HG03521 (cell line): Measurements from ENCODE around the gene OAS2.
"Not testable (repeated sequence)": the region's sequence is repeated elsewhere in the genome, so short reads cannot be mapped to it uniquely, and the experiment has no call there.

ENCODE experiments used
- ATAC-seq: cut with Tn5 transposase; IDR thresholded peaks from one replicate; pipeline ENCODE4 v1.9.1; 2021; ENCODE audit warnings: mild to moderate bottlenecking, moderate library complexity; ENCODE audit not compliant: unreplicated experiment

Gene OAS2

GRCh38 chr12:112947761-112948160, 30.6 kb upstream of the OAS2 start:
- ATAC-seq, result no peak

- no peak for ATAC-seq
Measured at GRCh38 chr12:112948806-112949205, 29.5 kb upstream of the OAS2 start.

GRCh38 chr12:112950701-112951100, 27.6 kb upstream of the OAS2 start:
- no peak for ATAC-seq

GRCh38 chr12:112957125-112957524, 21.2 kb upstream of the OAS2 start:
- not testable (repeated sequence) for ATAC-seq

- no peak for ATAC-seq
Measured at GRCh38 chr12:112961074-112961473, 17.2 kb upstream of the OAS2 start.

- no peak for ATAC-seq
Measured at GRCh38 chr12:112961536-112961935, 16.8 kb upstream of the OAS2 start.

GRCh38 chr12:112962561-112962960, 15.8 kb upstream of the OAS2 start:
- no peak for ATAC-seq

GRCh38 chr12:112963227-112963861, 15.0 kb upstream of the OAS2 start:
- ATAC-seq, result no peak

GRCh38 chr12:112964067-112964670, 14.2 kb upstream of the OAS2 start:
- no peak for ATAC-seq

GRCh38 chr12:112964915-112965314, 13.4 kb upstream of the OAS2 start:
- ATAC-seq, result no peak

- ATAC-seq, result no peak
Measured at GRCh38 chr12:112965643-112966042, 12.7 kb upstream of the OAS2 start.

GRCh38 chr12:112967306-112967705, 11.0 kb upstream of the OAS2 start:
- ATAC-seq, result no peak

- ATAC-seq, result no peak
Measured at GRCh38 chr12:112967858-112968257, 10.5 kb upstream of the OAS2 start.

GRCh38 chr12:112969547-112970306, 8.6 kb upstream of the OAS2 start:
- ATAC-seq, result no peak

GRCh38 chr12:112970391-112970790, 7.9 kb upstream of the OAS2 start:
- no peak for ATAC-seq

GRCh38 chr12:112971248-112971647, 7.1 kb upstream of the OAS2 start:
- no peak for ATAC-seq

- no peak for ATAC-seq
Measured at GRCh38 chr12:112973011-112973735, 5.1 kb upstream of the OAS2 start.

- ATAC-seq, result no peak
Measured at GRCh38 chr12:112973818-112974231, 4.5 kb upstream of the OAS2 start.

GRCh38 chr12:112974904-112975303, 3.4 kb upstream of the OAS2 start:
- no peak for ATAC-seq

GRCh38 chr12:112977139-112977538, 1.2 kb upstream of the OAS2 start:
- no peak for ATAC-seq

GRCh38 chr12:112977641-112978040, 678 bp upstream of the OAS2 start:
- no peak for ATAC-seq
